CD4-positive, alpha-beta T cell (primary cell): ENCODE measurements around the gene TTLL10. TPM values are rescaled to one million over a fixed set of nuclear protein-coding genes. Genes with fewer than 3 reads are reported as not detected.

ENCODE experiments used
- ATAC-seq: fragments of 200-7000 bp; cut with Tn5 transposase; one replicate; pipeline ENCODE4 v1.10.0; 2022; ENCODE audit warnings: mild to moderate bottlenecking; ENCODE audit not compliant: poor library complexity
- CTCF ChIA-PET: fragments of 350-600 bp; sonication (Branson Sonifier 250); formaldehyde crosslinking; loops from one replicate; lab custom pipeline; 2021; ENCODE audit warnings: antibody characterized with exemption, inconsistent platforms; lab: Charles Lee
- POLR2A ChIA-PET: fragments of 350-600 bp; sonication (Branson Sonifier 250); formaldehyde crosslinking; loops from one replicate; lab custom pipeline; 2021; ENCODE audit warnings: antibody characterized with exemption, inconsistent platforms; lab: Charles Lee
- DNase-seq, 14 experiments: peaks; one replicate each; pipeline ENCODE4 v3.0.0-alpha.2; 2013 to 2020; ENCODE audit warnings: mixed read lengths in 2 of 14
- H3K27ac ChIP-seq, 2 donors: one replicate each; pipeline versions ENCODE4 v1.5.1 to v1.7.0; 2013; ENCODE audit warnings: low read length in 2 of 2, low read depth in 1 of 2, mild to moderate bottlenecking in 1 of 2
- H3K27me3 ChIP-seq, 2 experiments: 1 replicate in 1 of 2; 2 replicates in 1 of 2; pipeline versions ENCODE4 v1.6.1 to v1.7.0; 2013; ENCODE audit warnings: low read length in 2 of 2, control low read depth in 1 of 2, mild to moderate bottlenecking in 1 of 2, moderate library complexity in 1 of 2; ENCODE audit not compliant: insufficient read depth in 2 of 2, control insufficient read depth in 1 of 2
- H3K36me3 ChIP-seq: one replicate; pipeline ENCODE4 v1.6.1; 2013; ENCODE audit warnings: low read length, control low read depth; ENCODE audit not compliant: insufficient read depth
- H3K4me1 ChIP-seq: one replicate; pipeline ENCODE4 v1.6.1; 2013; ENCODE audit warnings: low read length, control low read depth; ENCODE audit not compliant: insufficient read depth
- H3K4me3 ChIP-seq: one replicate; pipeline ENCODE4 v1.5.1; 2013; ENCODE audit warnings: mild to moderate bottlenecking, low read length, moderate library complexity
- H3K9me3 ChIP-seq, 2 experiments: 1 replicate in 1 of 2; 2 replicates in 1 of 2; pipeline versions ENCODE4 v1.6.1 to v1.7.0; 2013; ENCODE audit warnings: low read length in 2 of 2, mild to moderate bottlenecking in 2 of 2, control low read depth in 1 of 2, moderate library complexity in 1 of 2; ENCODE audit not compliant: control insufficient read depth in 1 of 2, insufficient read depth in 1 of 2
- H3K27ac Mint-ChIP-seq: one replicate; pipeline ENCODE4 v1.8.0; 2020; ENCODE audit warnings: mixed read lengths
- H3K27me3 Mint-ChIP-seq: one replicate; pipeline ENCODE4 v1.8.0; 2021; ENCODE audit warnings: mixed read lengths
- H3K36me3 Mint-ChIP-seq: one replicate; pipeline ENCODE4 v1.8.0; 2021; ENCODE audit warnings: low read depth, mixed read lengths
- H3K4me1 Mint-ChIP-seq: one replicate; pipeline ENCODE4 v1.8.0; 2021; ENCODE audit warnings: low read depth, mixed read lengths
- H3K4me3 Mint-ChIP-seq: one replicate; pipeline ENCODE4 v1.8.0; 2020; ENCODE audit warnings: mild to moderate bottlenecking, mixed read lengths
- H3K9me3 Mint-ChIP-seq: one replicate; pipeline ENCODE4 v1.8.0; 2020; ENCODE audit warnings: mixed read lengths
- intact Hi-C, 2 experiments: fragments of 100-400 bp; cut with DNase I in 1 of 2; cut with micrococcal nuclease in 1 of 2; formaldehyde crosslinking; loops; one replicate each; pipeline versions ENCODE4 v1.15.1 to v1.9.0; 2023 to 2025; cut with DNase I, micrococcal nuclease
- total RNA-seq, 174 experiments: library from RNA in 2 of 174; stranded (reverse) in 2 of 174; gene quantifications; one replicate each; pipeline ENCODE4 v1.2.3 and lab custom pipeline; 2021 to 2026
- TF ChIP-seq, protein P1 (sequence below): fragments of 200-600 bp; IDR thresholded peaks from one replicate; pipeline ENCODE4 v1.8.0; 2022; ENCODE audit warnings: antibody characterized with exemption, mild to moderate bottlenecking

TTLL10 gene
- total RNA-seq, 2 experiments from 2014 or later, result 0.11 to 0.59 TPM

DNA sequence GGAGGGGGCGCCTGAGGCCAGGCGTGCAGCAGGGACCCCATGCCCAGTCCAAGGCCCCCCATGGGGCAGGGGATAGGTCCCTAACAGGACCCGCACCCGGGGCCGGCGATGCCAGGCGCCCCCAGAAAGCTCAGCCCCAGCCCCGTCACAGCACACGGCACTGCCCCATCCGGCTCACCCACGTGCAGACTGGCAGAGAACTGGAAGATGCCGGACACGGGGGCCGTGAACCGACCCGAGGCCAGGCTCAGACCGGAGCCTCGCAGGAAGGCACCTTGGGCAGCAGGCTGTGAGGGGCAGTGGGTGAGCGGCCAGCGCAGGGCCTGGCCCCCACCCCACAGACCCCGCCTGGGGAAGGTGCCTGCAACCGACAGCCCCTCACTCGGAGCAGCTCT, 69.6 kb downstream of the TTLL10 start:
- CTCF ChIA-PET, result no interaction called here
- Histone ChIP-seq H3K4me1 (peaks cover 5% of the 10 kb centered on the region), H3K27me3 (peaks cover 12 to 25% of the 10 kb centered on the region in 2 experiments), H3K36me3 (no peaks in the 10 kb centered on the region), H3K9me3 (peaks cover 0 to 18% of the 10 kb centered on the region in 2 experiments), H3K4me3 (no peak overlapping the region), H3K27ac (no peak overlapping the region)
- Mint-ChIP-seq H3K27ac (no peak overlapping the region), H3K4me1 (no peaks in the 10 kb centered on the region), H3K36me3 (no peaks in the 10 kb centered on the region), H3K4me3 (no peak overlapping the region), H3K27me3 (no peaks in the 10 kb centered on the region), H3K9me3 (no peaks in the 10 kb centered on the region)
- TF ChIP-seq, protein P1, sequence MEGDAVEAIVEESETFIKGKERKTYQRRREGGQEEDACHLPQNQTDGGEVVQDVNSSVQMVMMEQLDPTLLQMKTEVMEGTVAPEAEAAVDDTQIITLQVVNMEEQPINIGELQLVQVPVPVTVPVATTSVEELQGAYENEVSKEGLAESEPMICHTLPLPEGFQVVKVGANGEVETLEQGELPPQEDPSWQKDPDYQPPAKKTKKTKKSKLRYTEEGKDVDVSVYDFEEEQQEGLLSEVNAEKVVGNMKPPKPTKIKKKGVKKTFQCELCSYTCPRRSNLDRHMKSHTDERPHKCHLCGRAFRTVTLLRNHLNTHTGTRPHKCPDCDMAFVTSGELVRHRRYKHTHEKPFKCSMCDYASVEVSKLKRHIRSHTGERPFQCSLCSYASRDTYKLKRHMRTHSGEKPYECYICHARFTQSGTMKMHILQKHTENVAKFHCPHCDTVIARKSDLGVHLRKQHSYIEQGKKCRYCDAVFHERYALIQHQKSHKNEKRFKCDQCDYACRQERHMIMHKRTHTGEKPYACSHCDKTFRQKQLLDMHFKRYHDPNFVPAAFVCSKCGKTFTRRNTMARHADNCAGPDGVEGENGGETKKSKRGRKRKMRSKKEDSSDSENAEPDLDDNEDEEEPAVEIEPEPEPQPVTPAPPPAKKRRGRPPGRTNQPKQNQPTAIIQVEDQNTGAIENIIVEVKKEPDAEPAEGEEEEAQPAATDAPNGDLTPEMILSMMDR, result no peak
- POLR2A ChIA-PET, result no interaction called here
- DNase-seq, result no peak
- intact Hi-C loops, result no loop called here
- ATAC-seq, result no peak

DNA sequence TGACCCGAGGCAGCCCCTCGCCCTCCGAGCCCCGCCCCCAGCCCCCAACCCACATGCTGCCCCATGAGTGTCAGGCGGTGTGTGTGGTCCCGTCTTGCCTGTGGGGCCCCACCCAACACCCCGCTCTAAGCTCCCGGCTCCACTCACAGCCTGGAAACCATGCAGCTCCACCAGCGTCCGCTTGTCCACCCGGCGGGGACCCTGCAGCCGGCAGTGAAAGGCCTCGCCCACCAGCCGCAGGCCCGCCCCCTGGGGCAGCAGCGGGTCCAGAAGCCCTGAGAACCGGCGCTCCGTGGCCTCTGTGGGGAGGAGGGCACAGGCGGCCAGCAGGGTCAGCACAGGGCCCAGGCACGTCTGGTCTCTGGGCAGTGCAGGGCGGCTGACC, 70.1 kb downstream of the TTLL10 start:
- H3K36me3 ChIP-seq, result no peaks in the 10 kb centered on the region
- Mint-ChIP-seq H3K4me3 (no peak overlapping the region), H3K27me3 (no peaks in the 10 kb centered on the region), H3K36me3 (no peaks in the 10 kb centered on the region), H3K9me3 (no peaks in the 10 kb centered on the region), H3K27ac (no peak overlapping the region), H3K4me1 (no peaks in the 10 kb centered on the region)
- intact Hi-C loops, result no loop called here
- no peak for ATAC-seq
- TF ChIP-seq, protein P1, result no peak
- H3K27ac ChIP-seq, result no peak overlapping the region
- H3K4me1 ChIP-seq, result peaks cover 5% of the 10 kb centered on the region
- H3K4me3 ChIP-seq, result no peak overlapping the region
- ChIA-PET POLR2A (no interaction called here), CTCF (no interaction called here)
- no peak for DNase-seq
- H3K9me3 ChIP-seq, result peaks cover 0 to 18% of the 10 kb centered on the region in 2 experiments
- peaks cover 12 to 25% of the 10 kb centered on the region in 2 experiments for H3K27me3 ChIP-seq

DNA sequence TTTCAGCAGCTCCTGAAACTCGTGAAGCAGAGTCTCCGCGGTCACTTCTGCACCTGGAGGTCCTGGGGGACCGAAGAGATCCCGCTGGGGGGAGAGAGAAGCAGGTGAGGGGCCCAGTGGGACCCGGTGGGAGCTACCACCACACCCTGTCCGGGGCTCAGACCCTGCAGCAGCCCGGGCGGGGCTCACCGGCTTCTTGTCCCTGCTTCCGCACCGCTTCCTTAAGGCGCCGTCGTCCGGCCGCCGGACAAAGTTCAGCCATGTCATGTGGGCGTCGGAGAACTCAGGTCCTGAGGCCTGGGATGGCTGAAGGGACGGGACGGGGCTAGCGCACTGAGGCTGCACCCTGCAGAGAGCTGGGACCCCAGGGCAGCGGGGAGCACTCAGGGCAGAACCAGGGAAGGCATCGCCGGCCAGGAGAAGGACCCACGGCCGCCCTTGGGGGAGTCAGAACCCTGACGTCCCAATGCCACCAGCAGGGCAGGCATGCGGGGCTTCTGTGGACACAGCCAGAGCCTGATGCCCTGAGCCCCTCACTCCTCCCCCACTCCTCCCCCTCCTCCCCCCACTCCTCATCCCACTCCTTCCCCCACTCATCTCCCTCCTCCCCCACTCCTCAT, 70.6 kb downstream of the TTLL10 start:
- Histone ChIP-seq H3K4me3 (no peak overlapping the region), H3K4me1 (peaks cover 5% of the 10 kb centered on the region), H3K27ac (no peak overlapping the region), H3K36me3 (no peaks in the 10 kb centered on the region), H3K9me3 (peaks cover 0 to 18% of the 10 kb centered on the region in 2 experiments), H3K27me3 (peaks cover 12 to 25% of the 10 kb centered on the region in 2 experiments)
- DNase-seq (no peak), ATAC-seq (no peak)
- no peak overlapping the region for H3K4me3 Mint-ChIP-seq
- no peak overlapping the region for H3K27ac Mint-ChIP-seq
- ChIA-PET CTCF (no interaction called here), POLR2A (no interaction called here)
- no peaks in the 10 kb centered on the region for H3K36me3 Mint-ChIP-seq
- no peaks in the 10 kb centered on the region for H3K9me3 Mint-ChIP-seq
- intact Hi-C loops, result no loop called here
- TF ChIP-seq, protein P1, result no peak
- H3K4me1 Mint-ChIP-seq, result no peaks in the 10 kb centered on the region
- no peaks in the 10 kb centered on the region for H3K27me3 Mint-ChIP-seq
